Testis (tissue), 3 donors: ENCODE data around the gene SMIM15. TPM values are rescaled to one million over a fixed set of nuclear protein-coding genes. Genes with fewer than 3 reads are reported as not detected.

Experiments used
- DNase-seq: peaks from one replicate; pipeline ENCODE4 v3.0.0-alpha.2; 2019
- H3K27ac ChIP-seq, 2 donors: fragments of 200-600 bp; sonication (generic); one replicate each; pipeline ENCODE4 v1.5.1; 2019
- H3K27me3 ChIP-seq: fragments of 200-600 bp; sonication (generic); one replicate; pipeline ENCODE4 v1.5.1; 2019
- H3K36me3 ChIP-seq: fragments of 200-600 bp; sonication (generic); one replicate; pipeline ENCODE4 v1.5.1; 2017; ENCODE audit warnings: low read depth; ENCODE audit errors: missing control alignments
- H3K4me1 ChIP-seq: fragments of 200-600 bp; sonication (generic); one replicate; pipeline ENCODE4 v1.5.1; 2019
- H3K4me3 ChIP-seq, 2 donors: fragments of 200-600 bp; sonication (generic); one replicate each; pipeline ENCODE4 v1.5.1; 2017 to 2019
- H3K9me3 ChIP-seq: fragments of 200-600 bp; sonication (generic); one replicate; pipeline ENCODE4 v1.5.1; 2017
- CTCF ChIP-seq, 3 experiments: fragments of 450-650 bp in 2 of 3; fragments of 200-600 bp in 1 of 3; sonication (generic) in 1 of 3; IDR thresholded peaks; one replicate each; pipeline ENCODE4 v1.5.1; 2016 to 2019; ENCODE audit warnings: antibody characterized with exemption in 3 of 3, mild to moderate bottlenecking in 2 of 3, moderate library complexity in 1 of 3
- POLR2A ChIP-seq: fragments of 450-650 bp; IDR thresholded peaks from one replicate; pipeline ENCODE4 v1.6.1; 2017; ENCODE audit warnings: antibody characterized with exemption, mild to moderate bottlenecking, moderate library complexity
- WGBS, 2 donors: methylation state at CpG; one replicate each; pipeline ENCODE4 v1.1.5; 2018; 5-methylcytosine and 5-hydroxymethylcytosine counted together
- intact Hi-C: fragments of 100-400 bp; cut with DNase I; formaldehyde crosslinking; loops from one replicate; pipeline ENCODE4 v1.15.1; 2023; ENCODE audit warnings: low total_unique reads
- polyA plus RNA-seq: library from polyadenylated mRNA; stranded (reverse); fragments of 350-450 nt; fragmentation: Illumina TruSeq; extraction: RNeasy Lipid Tissue Mini Kit (QIAGEN cat#74804); gene quantifications from one replicate; pipeline ENCODE4 v1.2.3, GENCODE V29; 2014; ENCODE audit warnings: low read depth, low replicate concordance; ENCODE audit not compliant: insufficient read depth
- total RNA-seq, 2 donors: library from RNA; depleted of rRNA; stranded (reverse); fragments of >200 nt; gene quantifications; one replicate each; pipeline ENCODE4 v1.2.3, GENCODE V29; 2016

The SMIM15 gene
- total and polyA plus RNA-seq, 3 donors from 2014 or later = 23.7 to 38.8 (median 35.0) TPM

- 92% methylated on average over 4 of the region's 4 CpGs for WGBS, 2 donors
- intact Hi-C loops = no loop called here
Observed at GRCh38 chr5:61123145-61123544, 39.1 kb downstream of the SMIM15 start.

DNA sequence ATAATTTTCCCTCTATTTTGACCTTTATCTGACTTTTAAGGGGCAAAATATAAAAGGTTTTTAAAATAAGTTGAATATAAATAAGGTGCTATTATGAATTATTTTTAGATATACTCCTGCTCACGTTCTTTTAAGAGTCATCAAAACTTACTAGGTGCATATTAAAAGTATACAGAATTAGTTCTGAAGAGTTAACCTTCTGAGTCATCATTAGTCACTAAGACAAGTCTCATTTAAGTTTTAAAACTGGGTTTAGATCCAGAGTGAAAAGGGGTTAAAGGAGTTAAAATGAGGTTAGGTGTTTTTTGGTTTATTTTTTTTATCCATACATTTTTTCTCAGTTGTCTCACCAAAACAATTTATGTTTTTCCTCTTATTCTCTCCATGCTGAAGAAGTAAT, 41.7 kb downstream of the SMIM15 start:
- WGBS, 2 donors = 69 to 96% methylated on average over 1 of the region's 1 CpG
- intact Hi-C loops = no loop called here
- Histone ChIP-seq H3K36me3 (no peaks in the 10 kb centered on the region), H3K4me3 (no peak overlapping the region), H3K27ac (no peak overlapping the region), H3K9me3 (no peaks in the 10 kb centered on the region), H3K4me1 (no peaks in the 10 kb centered on the region), H3K27me3 (no peaks in the 10 kb centered on the region)
- DNase-seq = no peak
- TF ChIP-seq CTCF (IDR thresholded peaks at IDR 0.05) (no peak), POLR2A (no peak)

More at GRCh38 chr5:61123145-61123544, 39.1 kb downstream of the SMIM15 start:
- DNase-seq = no peak
- Histone ChIP-seq H3K27me3 (no peaks in the 10 kb centered on the region), H3K27ac (no peak overlapping the region), H3K36me3 (no peaks in the 10 kb centered on the region), H3K9me3 (no peaks in the 10 kb centered on the region), H3K4me1 (no peaks in the 10 kb centered on the region), H3K4me3 (no peak overlapping the region)
- no peak for TF ChIP-seq POLR2A
- TF ChIP-seq CTCF (IDR thresholded peaks at IDR 0.05) = no peak

DNA sequence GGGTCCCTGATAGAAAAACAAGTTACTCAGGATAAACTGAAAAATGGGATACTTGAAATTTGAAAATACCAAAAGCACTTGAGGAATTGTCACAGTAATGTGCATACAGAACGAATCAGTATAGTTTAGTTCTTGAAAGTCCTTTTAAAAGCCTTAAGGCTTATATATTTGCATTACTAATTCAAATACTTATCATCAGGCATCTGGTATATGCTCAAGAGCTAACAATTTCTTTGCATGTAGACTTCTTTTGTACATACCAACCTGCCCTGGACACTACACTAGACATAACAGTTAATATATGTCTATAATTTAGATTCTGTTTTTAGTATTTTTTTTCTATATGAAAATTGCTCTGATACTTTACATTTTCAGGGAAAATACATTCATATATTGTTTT, 43.2 kb downstream of the SMIM15 start:
- intact Hi-C loops = no loop called here
- Histone ChIP-seq H3K4me3 (no peak overlapping the region), H3K4me1 (no peaks in the 10 kb centered on the region), H3K36me3 (no peaks in the 10 kb centered on the region), H3K27ac (no peak overlapping the region), H3K9me3 (no peaks in the 10 kb centered on the region), H3K27me3 (no peaks in the 10 kb centered on the region)
- TF ChIP-seq POLR2A (no peak), CTCF (IDR thresholded peaks at IDR 0.05) (no peak)
- no peak for DNase-seq
- 91 to 94% methylated on average over 1 of the region's 1 CpG for WGBS, 2 donors

DNA sequence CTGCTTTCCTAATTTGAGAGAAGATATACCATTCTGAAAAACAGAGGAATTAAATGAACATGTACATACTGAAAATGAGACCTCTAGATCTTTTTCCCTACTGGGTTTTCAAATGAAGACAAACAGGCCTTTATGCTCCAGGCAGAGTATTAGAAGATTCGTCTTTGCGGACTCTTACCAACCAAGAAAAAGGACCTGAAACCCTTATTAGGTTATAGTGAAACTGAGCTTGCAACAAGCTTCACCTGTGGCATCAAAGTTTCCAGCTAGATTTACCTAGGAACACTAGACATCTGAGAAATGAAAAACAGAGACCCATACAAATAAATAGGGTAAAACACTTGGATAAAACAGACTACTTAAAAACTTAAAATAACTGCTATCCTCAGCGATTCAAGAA, 46.3 kb downstream of the SMIM15 start:
- H3K27me3 ChIP-seq = no peaks in the 10 kb centered on the region
- intact Hi-C loops = no loop called here
- TF ChIP-seq POLR2A = no peak
- no peak for TF ChIP-seq CTCF (IDR thresholded peaks at IDR 0.05)
- no peak overlapping the region for H3K4me3 ChIP-seq
- H3K4me1 ChIP-seq = no peaks in the 10 kb centered on the region
- WGBS, 2 donors = 91 to 92% methylated on average over 3 of the region's 3 CpGs
- H3K9me3 ChIP-seq = no peaks in the 10 kb centered on the region
- DNase-seq = no peak
- H3K27ac ChIP-seq = no peak overlapping the region
- H3K36me3 ChIP-seq = no peaks in the 10 kb centered on the region

GRCh38 chr5:61114441-61114840, 47.8 kb downstream of the SMIM15 start:
- Histone ChIP-seq H3K27ac (no peak overlapping the region), H3K27me3 (no peaks in the 10 kb centered on the region), H3K4me3 (no peak overlapping the region), H3K36me3 (no peaks in the 10 kb centered on the region), H3K4me1 (no peaks in the 10 kb centered on the region), H3K9me3 (no peaks in the 10 kb centered on the region)
- DNase-seq = no peak
- 96 to 100% methylated on average over 1 of the region's 1 CpG for WGBS, 2 donors
- no peak for TF ChIP-seq POLR2A
- TF ChIP-seq CTCF (IDR thresholded peaks at IDR 0.05) = no peak
- intact Hi-C loops = no loop called here
